ENCODE results near the gene MRPL47.

- no peak for TF ChIP-seq CTCF (IDR thresholded peaks at IDR 0.05)
- TF ChIP-seq POLR2A (IDR thresholded peaks at IDR 0.05): no peak
Measured at GRCh38 chr3:179603321-179603720, 1.1 kb downstream of the MRPL47 start.

Data from Peyer's patch (tissue), 4 donors.